Ovary (tissue), 9 donors: ENCODE measurements around the gene ABLIM1. TPM values are rescaled to one million over a fixed set of nuclear protein-coding genes. Genes with fewer than 3 reads are reported as not detected.

Source experiments
- DNase-seq, 5 donors: peaks; one replicate each; pipeline ENCODE4 v3.0.0-alpha.2; 2019 to 2020
- H3K27ac ChIP-seq, 2 donors: fragments of 200-600 bp; one replicate each; pipeline versions ENCODE4 v1.5.1 to v1.8.0; 2019 to 2022
- H3K27me3 ChIP-seq: fragments of 200-600 bp; one replicate; pipeline ENCODE4 v1.8.0; 2022
- H3K36me3 ChIP-seq: fragments of 200-600 bp; sonication (generic); one replicate; pipeline ENCODE4 v1.5.1; 2019
- H3K4me1 ChIP-seq: one replicate; pipeline ENCODE4 v1.8.1; 2013; ENCODE audit warnings: mild to moderate bottlenecking, moderate library complexity; ENCODE audit not compliant: insufficient read depth
- H3K4me3 ChIP-seq: fragments of 200-600 bp; sonication (generic); one replicate; pipeline ENCODE4 v1.5.1; 2017
- H3K9me3 ChIP-seq, 2 donors: fragments of 200-600 bp in 1 of 2; sonication (generic) in 1 of 2; one replicate each; pipeline versions ENCODE4 v1.5.1 to v1.8.1; 2013 to 2019; ENCODE audit warnings: mild to moderate bottlenecking in 1 of 2, moderate library complexity in 1 of 2
- CTCF ChIP-seq, 3 donors: fragments of 450-650 bp in 2 of 3; fragments of 200-600 bp in 1 of 3; IDR thresholded peaks; one replicate each; pipeline versions ENCODE4 v1.5.1 to v1.8.0; 2016 to 2022; ENCODE audit warnings: antibody characterized with exemption in 3 of 3, mild to moderate bottlenecking in 1 of 3
- EP300 ChIP-seq: sonication (generic); formaldehyde crosslinking; IDR thresholded peaks from one replicate; pipeline ENCODE4 v1.6.1; 2017; ENCODE audit warnings: antibody characterized with exemption
- POLR2A ChIP-seq: fragments of 450-650 bp; IDR thresholded peaks from one replicate; pipeline ENCODE4 v1.6.1; 2017; ENCODE audit warnings: antibody characterized with exemption, mild to moderate bottlenecking, moderate library complexity
- WGBS, 3 donors: extraction: QIAGEN DNeasy Blood & Tissue Kit in 1 of 3; methylation state at CpG; one replicate each; pipeline versions ENCODE4 v1.1.5 to v1.1.7; 2013 to 2017; 5-methylcytosine and 5-hydroxymethylcytosine counted together
- intact Hi-C, 4 donors: fragments of 100-400 bp; cut with DNase I; formaldehyde crosslinking; loops; one replicate each; pipeline versions ENCODE4 v1.11.0 to v1.15.1; 2022 to 2023
- polyA plus RNA-seq, 2 donors: library from polyadenylated mRNA; stranded (reverse); fragments of 200-250 nt in 1 of 2; fragments of 350-450 nt in 1 of 2; fragmentation: Illumina TruSeq in 1 of 2; extraction: RNeasy Lipid Tissue Mini Kit (QIAGEN cat#74804) in 1 of 2; gene quantifications; one replicate each; pipeline ENCODE4 v1.2.3, GENCODE V29; 2013 to 2014
- total RNA-seq, 7 donors: library from RNA; depleted of rRNA in 2 of 7; stranded (reverse); fragments of >200 nt in 2 of 7; fragmentation: NEBNext Ultra II Directional in 3 of 7; extraction: Animal tissue kit (Norgen Biotek cat#: 25700) in 3 of 7; gene quantifications; one replicate each; pipeline versions ENCODE4 v1.1.0 to v1.2.4, GENCODE V29; 2016 to 2023
- donor health status: DM: no; HTN: no; CAD: no; lungs with moderate emphysema.
- donor health status: DM: no; HTN: no; CAD: no.
- donor health status: Bipolar disorder and iron deficiency.
- donor health status: DM: yes; HTN: yes; CAD: no.
- donor health status: DM: no; HTN: no; CAD: no.
- donor health status: DM: yes; HTN: yes; CAD: no.

ABLIM1 gene
- total and polyA plus RNA-seq, 9 donors, result 155 to 505 (median 283) TPM

- H3K27me3 ChIP-seq, result no peaks in the 10 kb centered on the region
- H3K36me3 ChIP-seq, result no peaks in the 10 kb centered on the region
- H3K4me1 ChIP-seq, result peaks cover 2% of the 10 kb centered on the region
- 80 to 87% (median 86%) methylated on average over 4 of the region's 4 CpGs for WGBS, 3 donors
- no peak overlapping the region for H3K27ac ChIP-seq
- intact Hi-C loops, result no loop called here
- TF ChIP-seq EP300 (no peak), CTCF (IDR thresholded peaks at IDR 0.05) (no peak), POLR2A (no peak)
- DNase-seq, result no peak
- H3K4me3 ChIP-seq, result no peak overlapping the region
- no peaks in the 10 kb centered on the region for H3K9me3 ChIP-seq
Measured at GRCh38 chr10:114605155-114605797, 52.8 kb downstream of the ABLIM1 start.

- no peak overlapping the region for H3K4me3 ChIP-seq
- no peak for DNase-seq
- intact Hi-C loops, result no loop called here
- no peaks in the 10 kb centered on the region for H3K27me3 ChIP-seq
- peaks cover 2% of the 10 kb centered on the region for H3K4me1 ChIP-seq
- H3K9me3 ChIP-seq, result no peaks in the 10 kb centered on the region
- TF ChIP-seq CTCF (IDR thresholded peaks at IDR 0.05), result no peak
- TF ChIP-seq POLR2A, result no peak
- no peak for TF ChIP-seq EP300
- 55 to 81% (median 73%) methylated on average over 5 of the region's 5 CpGs for whole genome bisulfite sequencing, 3 donors
- H3K36me3 ChIP-seq, result no peaks in the 10 kb centered on the region
- H3K27ac ChIP-seq, result no peak overlapping the region
Measured at GRCh38 chr10:114604357-114605130, 53.5 kb downstream of the ABLIM1 start.

- intact Hi-C loops, result no loop called here
- Histone ChIP-seq H3K27me3 (no peaks in the 10 kb centered on the region), H3K4me3 (no peak overlapping the region), H3K36me3 (no peaks in the 10 kb centered on the region), H3K27ac (no peak overlapping the region), H3K4me1 (peaks cover 2% of the 10 kb centered on the region), H3K9me3 (no peaks in the 10 kb centered on the region)
- DNase-seq, result no peak
- WGBS, 3 donors, result 67 to 94% (median 80%) methylated on average over 2 of the region's 2 CpGs
- no peak for TF ChIP-seq CTCF (IDR thresholded peaks at IDR 0.05)
- no peak for TF ChIP-seq EP300
- TF ChIP-seq POLR2A, result no peak
Measured at GRCh38 chr10:114603948-114604347, 54.1 kb downstream of the ABLIM1 start.

DNA sequence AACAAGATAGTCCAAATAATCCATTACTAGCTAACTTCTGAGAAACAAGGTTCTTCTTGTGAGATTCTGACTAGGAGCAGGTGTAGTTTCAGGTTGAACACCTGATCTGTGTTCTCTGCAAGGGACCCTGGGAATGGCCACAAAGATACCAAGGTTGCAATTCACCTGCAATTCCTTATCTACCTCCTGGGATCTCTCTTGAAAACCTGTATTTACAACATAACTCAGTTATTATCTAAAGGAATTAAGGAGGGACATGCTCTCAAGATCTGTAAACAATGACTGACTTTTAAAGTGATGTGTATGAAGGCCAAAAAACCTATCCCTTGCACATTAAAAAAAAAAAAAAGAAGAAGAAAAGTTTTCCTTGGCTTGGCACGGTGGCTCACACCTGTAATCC is 54.8 kb downstream of the ABLIM1 start:
- no peak for TF ChIP-seq CTCF (IDR thresholded peaks at IDR 0.05)
- TF ChIP-seq EP300, result no peak
- no peak for TF ChIP-seq POLR2A
- intact Hi-C loops, result no loop called here

More for the DNA sequence above, 54.8 kb downstream of the ABLIM1 start:
- no peak for DNase-seq
- Histone ChIP-seq H3K27me3 (no peaks in the 10 kb centered on the region), H3K4me1 (peaks cover 2% of the 10 kb centered on the region), H3K36me3 (no peaks in the 10 kb centered on the region), H3K9me3 (no peaks in the 10 kb centered on the region), H3K4me3 (no peak overlapping the region), H3K27ac (no peak overlapping the region)
- 83 to 95% (median 90%) methylated on average over 1 of the region's 1 CpG for WGBS, 3 donors
